Measurements from ENCODE around the gene ZAR1. TPM values are rescaled to one million over a fixed set of nuclear protein-coding genes. Genes with fewer than 3 reads are reported as not detected.
"Not testable (repeated sequence)": the region's sequence is repeated elsewhere in the genome, so short reads cannot be mapped to it uniquely, and the experiment has no call there.

The ZAR1 gene, protein sequence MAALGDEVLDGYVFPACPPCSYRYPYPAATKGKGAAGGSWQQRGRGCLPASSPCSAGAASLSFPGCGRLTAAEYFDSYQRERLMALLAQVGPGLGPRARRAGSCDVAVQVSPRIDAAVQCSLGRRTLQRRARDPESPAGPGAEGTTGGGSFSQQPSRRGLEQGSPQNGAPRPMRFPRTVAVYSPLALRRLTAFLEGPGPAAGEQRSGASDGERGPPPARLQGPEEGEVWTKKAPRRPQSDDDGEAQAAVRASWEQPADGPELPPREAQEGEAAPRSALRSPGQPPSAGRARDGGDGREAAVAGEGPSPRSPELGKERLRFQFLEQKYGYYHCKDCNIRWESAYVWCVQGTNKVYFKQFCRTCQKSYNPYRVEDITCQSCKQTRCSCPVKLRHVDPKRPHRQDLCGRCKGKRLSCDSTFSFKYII
- total RNA-seq = not detected

DNA sequence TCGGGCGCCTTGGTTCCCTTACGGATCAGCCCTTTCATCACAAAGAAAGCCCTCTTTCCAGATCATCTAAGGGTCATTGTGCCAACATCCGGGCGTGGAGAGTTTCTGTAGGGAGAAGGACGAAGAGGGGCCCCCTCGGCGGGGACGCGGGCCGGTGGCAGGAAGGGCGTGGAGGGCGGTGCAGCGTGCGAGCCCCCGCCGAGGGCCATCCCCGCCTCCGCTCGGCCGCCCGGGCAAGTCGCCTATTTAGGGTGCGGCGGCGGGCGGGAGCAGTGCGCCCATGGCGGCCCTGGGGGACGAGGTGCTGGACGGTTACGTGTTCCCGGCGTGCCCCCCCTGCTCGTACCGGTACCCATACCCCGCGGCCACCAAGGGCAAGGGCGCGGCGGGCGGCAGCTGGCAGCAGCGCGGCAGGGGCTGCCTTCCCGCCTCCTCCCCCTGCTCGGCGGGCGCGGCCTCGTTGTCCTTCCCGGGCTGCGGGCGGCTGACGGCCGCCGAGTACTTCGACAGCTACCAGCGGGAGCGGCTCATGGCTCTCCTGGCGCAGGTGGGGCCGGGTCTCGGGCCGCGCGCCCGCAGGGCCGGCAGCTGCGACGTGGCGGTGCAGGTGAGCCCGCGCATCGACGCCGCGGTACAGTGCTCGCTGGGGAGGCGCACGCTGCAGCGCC is at the start of gene ZAR1:
ZAR1 (plus strand) TSS at position 241 of the 668 bp plus-strand sequence; CDS start at position 281, 40 bp downstream.
- peaks cover 49% of the 10 kb centered on the region for H3K27me3 Mint-ChIP-seq (ENCODE audit: low read depth)
- H3K4me1 Mint-ChIP-seq (ENCODE audit: low read depth) = peaks cover 2% of the 10 kb centered on the region
- H3K9me3 Mint-ChIP-seq (ENCODE audit: insufficient read depth) = no peaks in the 10 kb centered on the region
- POLR2A ChIA-PET = no interaction called here
- H3K36me3 Mint-ChIP-seq (ENCODE audit: low read depth) = no peaks in the 10 kb centered on the region
- peak; percentile 45 for ATAC-seq
- no peak within 1 kb of the TSS for H3K27ac Mint-ChIP-seq
- CTCF ChIA-PET = no interaction called here
- DNase-seq = no peak
- H3K4me3 Mint-ChIP-seq = peak within 1 kb of the TSS; percentile 53

DNA sequence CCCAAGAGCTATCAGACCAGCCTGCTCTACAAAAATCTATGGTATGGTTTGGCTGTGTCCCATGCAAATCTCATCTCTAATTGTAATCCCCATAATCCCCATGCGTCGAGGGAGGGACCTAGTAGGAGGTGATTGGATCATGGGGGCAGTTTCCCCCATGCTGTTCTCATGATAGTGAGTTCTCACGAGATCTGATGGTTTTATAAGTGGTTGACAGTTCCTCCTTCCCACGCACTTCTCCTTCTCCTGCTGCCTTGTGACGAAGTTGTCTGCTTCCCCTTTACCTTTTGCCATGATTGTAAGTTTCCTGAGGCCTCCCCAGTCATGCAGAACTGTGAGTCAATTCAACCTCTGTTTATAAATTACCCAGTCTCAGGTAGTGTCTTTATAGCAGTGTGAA is 49.1 kb upstream of the ZAR1 start:
- H3K36me3 Mint-ChIP-seq (ENCODE audit: low read depth); H3K9me3 Mint-ChIP-seq (ENCODE audit: insufficient read depth); H3K4me1 Mint-ChIP-seq (ENCODE audit: low read depth); ATAC-seq; POLR2A ChIA-PET; CTCF ChIA-PET; H3K4me3 Mint-ChIP-seq; DNase-seq; H3K27ac Mint-ChIP-seq: not testable (repeated sequence)
- H3K27me3 Mint-ChIP-seq (ENCODE audit: low read depth) = peaks cover 15% of the 10 kb centered on the region

DNA sequence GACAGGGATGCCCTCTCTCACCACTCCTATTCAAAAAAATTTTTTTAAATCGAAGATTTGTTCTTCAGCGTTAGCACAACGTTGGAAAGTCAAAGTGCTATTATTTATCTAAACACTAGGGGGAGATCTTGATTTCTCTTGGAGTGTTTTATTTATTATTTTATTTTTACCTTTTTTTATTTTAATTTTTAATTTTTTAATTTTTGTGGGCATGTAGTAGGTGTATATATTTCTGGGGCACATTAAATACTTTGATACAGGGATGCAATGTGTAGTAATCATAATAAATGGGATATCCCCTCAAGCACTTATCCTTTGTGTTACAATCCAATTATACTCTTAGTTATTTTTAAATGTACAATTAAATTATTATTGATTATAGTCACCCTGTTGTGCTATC is 44.3 kb upstream of the ZAR1 start:
- POLR2A ChIA-PET = no interaction called here
- ATAC-seq (no peak), DNase-seq (no peak)
- no peaks in the 10 kb centered on the region for H3K9me3 Mint-ChIP-seq (ENCODE audit: insufficient read depth)
- H3K4me1 Mint-ChIP-seq (ENCODE audit: low read depth) = no peaks in the 10 kb centered on the region
- CTCF ChIA-PET = interaction anchor here (0.9 to 1.3 kb wide), 3 partner anchors 8 to 24 kb away, joined by 3 to 6 read pairs (median 4); no protein-coding TSS in a partner anchor
- no peak overlapping the region for H3K27ac Mint-ChIP-seq
- peaks cover 11% of the 10 kb centered on the region for H3K27me3 Mint-ChIP-seq (ENCODE audit: low read depth)
- no peaks in the 10 kb centered on the region for H3K36me3 Mint-ChIP-seq (ENCODE audit: low read depth)
- no peak overlapping the region for H3K4me3 Mint-ChIP-seq

DNA sequence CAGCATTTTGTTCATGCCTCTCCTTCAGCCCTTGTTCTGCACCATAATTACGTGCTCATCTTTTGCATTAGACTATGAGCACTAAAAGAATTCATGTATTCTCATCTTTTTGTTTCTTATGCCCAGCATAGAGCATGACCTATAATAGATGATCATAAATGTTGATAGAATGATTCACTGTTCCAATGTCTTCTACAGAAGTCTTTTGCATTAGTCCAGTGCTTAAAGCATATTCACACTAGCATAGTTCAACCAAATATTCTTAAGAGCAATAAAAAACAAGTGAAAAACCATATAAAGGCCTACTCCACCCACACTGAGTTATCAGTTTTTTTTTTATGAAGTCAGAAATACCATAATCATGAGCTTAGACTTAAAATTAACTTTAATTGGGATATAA is 43.4 kb upstream of the ZAR1 start:
- no peak overlapping the region for H3K4me3 Mint-ChIP-seq
- ATAC-seq = no peak
- POLR2A ChIA-PET = no interaction called here
- no peaks in the 10 kb centered on the region for H3K4me1 Mint-ChIP-seq (ENCODE audit: low read depth)
- H3K27me3 Mint-ChIP-seq (ENCODE audit: low read depth) = peaks cover 8% of the 10 kb centered on the region
- CTCF ChIA-PET = interaction anchor here (1.2 kb wide), 1 partner anchor 11 kb away, joined by 3 read pairs; no protein-coding TSS in a partner anchor
- H3K36me3 Mint-ChIP-seq (ENCODE audit: low read depth) = no peaks in the 10 kb centered on the region
- DNase-seq = no peak
- H3K9me3 Mint-ChIP-seq (ENCODE audit: insufficient read depth) = no peaks in the 10 kb centered on the region
- H3K27ac Mint-ChIP-seq = no peak overlapping the region

DNA sequence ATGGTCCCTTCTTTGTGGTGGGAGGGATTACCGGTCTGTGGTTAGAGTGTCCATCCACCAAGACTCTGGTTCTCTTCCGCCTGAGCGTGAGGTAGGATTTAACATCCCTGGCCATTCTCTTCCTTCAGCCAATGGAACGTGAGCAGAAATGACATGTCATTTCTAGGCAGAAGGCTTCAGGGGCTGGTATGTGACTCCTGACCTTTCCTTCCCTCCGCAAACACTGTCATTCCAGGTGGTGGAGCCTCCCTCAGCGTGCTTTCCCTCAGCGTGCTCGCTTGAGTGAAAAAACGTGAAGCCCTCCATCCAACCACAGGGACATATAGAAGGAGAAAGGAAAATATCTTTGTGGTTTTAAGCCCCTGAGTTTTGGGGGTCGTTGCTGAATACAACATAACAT is 40.9 kb upstream of the ZAR1 start:
- H3K4me3 Mint-ChIP-seq = no peak overlapping the region
- H3K27me3 Mint-ChIP-seq (ENCODE audit: low read depth) = peaks cover 11% of the 10 kb centered on the region
- DNase-seq (no peak), ATAC-seq (no peak)
- H3K36me3 Mint-ChIP-seq (ENCODE audit: low read depth) = no peaks in the 10 kb centered on the region
- no peak overlapping the region for H3K27ac Mint-ChIP-seq
- ChIA-PET POLR2A (no interaction called here), CTCF (no interaction called here)
- H3K4me1 Mint-ChIP-seq (ENCODE audit: low read depth) = no peaks in the 10 kb centered on the region
- H3K9me3 Mint-ChIP-seq (ENCODE audit: insufficient read depth) = no peaks in the 10 kb centered on the region

DNA sequence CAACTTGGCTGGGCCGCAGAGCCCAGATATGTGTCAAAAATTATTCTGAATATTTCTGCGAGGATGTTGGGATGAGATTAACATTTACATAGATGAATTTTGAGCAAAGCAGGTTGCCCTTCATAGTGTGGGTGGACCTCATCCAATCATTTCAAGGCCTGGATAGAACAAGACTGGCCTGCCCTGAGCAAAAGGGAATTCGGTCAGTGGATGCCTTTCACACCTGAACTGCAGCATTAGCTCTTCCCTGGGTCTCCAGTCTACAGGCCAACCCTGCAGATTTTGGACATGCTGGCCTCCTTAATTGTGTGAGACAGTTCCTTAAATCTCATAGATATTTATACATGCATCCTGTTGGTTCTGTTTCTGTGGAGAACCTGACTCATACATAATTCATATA is 39.3 kb upstream of the ZAR1 start:
- POLR2A ChIA-PET = no interaction called here
- no peak for DNase-seq
- Mint-ChIP-seq H3K27me3 (ENCODE audit: low read depth) (peaks cover 11% of the 10 kb centered on the region), H3K27ac (no peak overlapping the region), H3K4me3 (no peak overlapping the region), H3K9me3 (ENCODE audit: insufficient read depth) (no peaks in the 10 kb centered on the region), H3K36me3 (ENCODE audit: low read depth) (no peaks in the 10 kb centered on the region), H3K4me1 (ENCODE audit: low read depth) (no peaks in the 10 kb centered on the region)
- ATAC-seq = no peak
- CTCF ChIA-PET = no interaction called here

DNA sequence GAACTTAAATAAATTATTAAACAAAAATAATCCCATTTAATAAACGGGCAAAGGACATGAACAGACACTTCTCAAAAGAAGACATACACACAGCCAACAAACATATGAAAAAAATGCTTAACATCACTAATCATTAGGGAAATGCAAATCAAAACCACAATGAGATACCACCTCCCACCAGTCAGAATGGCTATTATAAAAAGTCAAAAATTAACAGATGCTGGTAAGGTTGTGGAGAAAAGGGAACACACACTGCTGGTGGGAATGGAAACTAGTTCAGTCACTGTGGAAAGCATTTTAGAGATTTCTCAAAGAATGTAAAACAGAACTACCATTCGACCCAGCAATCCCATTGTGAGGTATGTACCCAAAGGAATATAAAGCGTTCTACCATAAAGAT is 38.4 kb upstream of the ZAR1 start:
- H3K4me3 Mint-ChIP-seq; ATAC-seq; H3K36me3 Mint-ChIP-seq (ENCODE audit: low read depth); CTCF ChIA-PET; DNase-seq; H3K4me1 Mint-ChIP-seq (ENCODE audit: low read depth); H3K27ac Mint-ChIP-seq; H3K9me3 Mint-ChIP-seq (ENCODE audit: insufficient read depth); POLR2A ChIA-PET: not testable (repeated sequence)
- H3K27me3 Mint-ChIP-seq (ENCODE audit: low read depth) = peaks cover 13% of the 10 kb centered on the region

DNA sequence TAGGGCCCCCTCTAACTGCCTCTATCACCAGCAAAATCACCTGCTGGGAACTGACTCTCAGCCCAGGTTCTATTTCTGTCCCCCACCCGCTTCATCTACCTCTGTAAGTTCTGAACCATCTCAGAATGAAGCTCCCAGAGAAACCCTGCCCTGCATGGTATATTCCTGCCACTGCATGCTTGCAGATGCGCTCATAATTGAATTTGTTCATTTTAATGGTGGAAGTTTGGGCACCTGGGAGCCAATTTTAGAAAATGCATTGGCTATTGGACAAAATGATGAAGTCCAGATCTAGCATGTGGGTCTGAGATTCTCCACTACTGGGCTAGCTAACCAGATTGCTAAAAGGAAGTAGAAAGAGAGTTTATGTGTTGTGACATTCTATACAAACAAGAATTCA is 35.5 kb upstream of the ZAR1 start:
- ATAC-seq = no peak
- peaks cover 11% of the 10 kb centered on the region for H3K27me3 Mint-ChIP-seq (ENCODE audit: low read depth)
- no peak overlapping the region for H3K4me3 Mint-ChIP-seq
- DNase-seq = no peak
- H3K36me3 Mint-ChIP-seq (ENCODE audit: low read depth) = no peaks in the 10 kb centered on the region
- no peak overlapping the region for H3K27ac Mint-ChIP-seq
- POLR2A ChIA-PET = no interaction called here
- H3K9me3 Mint-ChIP-seq (ENCODE audit: insufficient read depth) = no peaks in the 10 kb centered on the region
- CTCF ChIA-PET = interaction anchor here (1.0 kb wide), 1 partner anchor 9 kb away, joined by 3 read pairs; no protein-coding TSS in a partner anchor
- H3K4me1 Mint-ChIP-seq (ENCODE audit: low read depth) = no peaks in the 10 kb centered on the region

DNA sequence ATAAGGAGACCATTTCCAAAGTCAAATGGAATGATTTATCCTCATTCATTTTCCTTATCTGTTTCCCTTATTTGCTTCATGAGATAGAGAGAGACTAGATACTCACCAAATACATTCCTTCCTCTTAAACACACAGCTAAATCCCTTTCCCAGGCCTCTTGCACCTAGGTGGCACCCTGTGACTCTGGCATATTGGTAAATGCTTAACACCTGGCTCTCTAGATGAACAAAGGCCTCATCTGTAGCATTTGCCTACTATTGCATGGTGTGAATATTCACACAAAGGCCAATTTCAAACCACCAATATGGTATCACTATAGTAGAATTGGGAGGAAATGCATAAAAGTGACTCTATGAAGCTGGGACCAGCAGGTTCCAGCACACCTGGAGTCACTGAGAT is 29.1 kb upstream of the ZAR1 start:
- H3K9me3 Mint-ChIP-seq (ENCODE audit: insufficient read depth) = no peaks in the 10 kb centered on the region
- ATAC-seq = no peak
- H3K36me3 Mint-ChIP-seq (ENCODE audit: low read depth) = no peaks in the 10 kb centered on the region
- no peak overlapping the region for H3K4me3 Mint-ChIP-seq
- H3K27ac Mint-ChIP-seq = no peak overlapping the region
- no peaks in the 10 kb centered on the region for H3K4me1 Mint-ChIP-seq (ENCODE audit: low read depth)
- DNase-seq = no peak
- ChIA-PET CTCF (no interaction called here), POLR2A (no interaction called here)
- peaks cover 5% of the 10 kb centered on the region for H3K27me3 Mint-ChIP-seq (ENCODE audit: low read depth)

DNA sequence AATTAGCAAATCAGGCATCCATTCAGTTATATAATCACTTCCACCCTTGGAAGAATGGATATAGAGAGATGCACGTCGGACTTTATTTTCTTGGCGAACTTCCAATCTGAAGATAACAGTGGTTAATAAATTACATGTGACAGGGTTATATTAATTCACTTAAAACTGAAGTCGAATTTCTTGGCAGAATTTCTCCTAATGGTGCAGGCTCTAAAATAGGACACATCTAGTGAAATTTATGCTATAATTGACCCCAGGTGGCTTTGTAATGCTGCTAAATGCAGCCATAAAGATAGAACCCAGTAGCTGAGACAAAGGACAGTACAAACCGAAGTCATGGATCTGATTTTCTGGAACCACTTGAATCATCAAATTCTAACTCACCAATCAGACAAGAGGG is 27.7 kb upstream of the ZAR1 start:
- DNase-seq (no peak), ATAC-seq (no peak)
- Mint-ChIP-seq H3K4me1 (ENCODE audit: low read depth) (no peaks in the 10 kb centered on the region), H3K27me3 (ENCODE audit: low read depth) (peaks cover 3% of the 10 kb centered on the region), H3K27ac (no peak overlapping the region), H3K36me3 (ENCODE audit: low read depth) (no peaks in the 10 kb centered on the region), H3K4me3 (no peak overlapping the region), H3K9me3 (ENCODE audit: insufficient read depth) (no peaks in the 10 kb centered on the region)
- ChIA-PET POLR2A (no interaction called here), CTCF (no interaction called here)

DNA sequence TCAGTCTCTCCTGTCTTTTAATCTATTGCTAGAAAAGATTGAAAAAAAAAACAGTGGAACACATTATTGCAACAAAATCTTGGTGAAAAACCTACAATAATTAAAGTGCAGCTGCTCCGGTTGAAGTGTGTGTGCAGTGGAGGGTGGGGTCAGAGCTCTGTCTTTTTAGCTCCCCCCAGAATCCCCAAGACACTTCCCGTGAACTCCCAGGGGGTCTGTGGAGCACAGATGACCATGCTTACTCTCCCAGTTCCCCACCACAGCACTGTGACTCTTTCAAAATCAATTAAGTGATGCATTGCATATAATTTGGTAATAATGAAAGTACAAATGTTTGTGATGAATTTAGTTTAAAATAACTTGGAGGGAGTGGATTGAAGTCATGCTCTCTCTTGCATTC is 22.6 kb upstream of the ZAR1 start:
- no peak for DNase-seq
- POLR2A ChIA-PET = no interaction called here
- H3K27ac Mint-ChIP-seq = no peak overlapping the region
- no peaks in the 10 kb centered on the region for H3K4me1 Mint-ChIP-seq (ENCODE audit: low read depth)
- ATAC-seq = no peak
- peaks cover 12% of the 10 kb centered on the region for H3K27me3 Mint-ChIP-seq (ENCODE audit: low read depth)
- no peaks in the 10 kb centered on the region for H3K9me3 Mint-ChIP-seq (ENCODE audit: insufficient read depth)
- CTCF ChIA-PET = no interaction called here
- H3K36me3 Mint-ChIP-seq (ENCODE audit: low read depth) = no peaks in the 10 kb centered on the region
- no peak overlapping the region for H3K4me3 Mint-ChIP-seq

DNA sequence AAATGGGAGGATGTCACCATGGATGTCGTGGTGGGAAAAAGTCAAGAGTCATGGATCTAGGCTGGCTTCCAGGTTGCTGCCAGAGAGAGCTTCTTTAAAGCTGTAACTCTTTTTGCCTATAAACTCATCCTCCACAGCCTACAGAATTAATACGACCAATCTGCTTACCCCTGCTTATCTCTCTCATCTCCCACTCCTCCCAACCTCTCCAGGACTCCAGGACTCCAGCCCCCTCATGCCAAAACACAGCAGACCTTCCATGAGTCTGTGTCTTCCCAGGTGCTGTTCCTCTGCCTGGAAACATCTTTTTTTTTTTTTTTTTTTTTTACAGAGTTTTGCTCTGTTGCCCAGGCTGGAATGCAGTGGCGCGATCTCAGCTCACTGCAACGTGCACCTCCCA is 22.2 kb upstream of the ZAR1 start:
- Mint-ChIP-seq H3K27ac (no peak overlapping the region), H3K36me3 (ENCODE audit: low read depth) (no peaks in the 10 kb centered on the region), H3K4me1 (ENCODE audit: low read depth) (no peaks in the 10 kb centered on the region), H3K4me3 (no peak overlapping the region), H3K9me3 (ENCODE audit: insufficient read depth) (no peaks in the 10 kb centered on the region), H3K27me3 (ENCODE audit: low read depth) (peaks cover 12% of the 10 kb centered on the region)
- ATAC-seq (no peak), DNase-seq (no peak)
- POLR2A ChIA-PET = no interaction called here
- CTCF ChIA-PET = no interaction called here

All from activated CD8-positive, alpha-beta T cell treated with anti-CD3 and anti-CD28 coated beads, Interleukin-2, amount 10 ng/mL, durations not matched to agents 7 days and 5 days (primary cell).